ENCODE measurements around the gene KCND3.

The KCND3 gene

DNA sequence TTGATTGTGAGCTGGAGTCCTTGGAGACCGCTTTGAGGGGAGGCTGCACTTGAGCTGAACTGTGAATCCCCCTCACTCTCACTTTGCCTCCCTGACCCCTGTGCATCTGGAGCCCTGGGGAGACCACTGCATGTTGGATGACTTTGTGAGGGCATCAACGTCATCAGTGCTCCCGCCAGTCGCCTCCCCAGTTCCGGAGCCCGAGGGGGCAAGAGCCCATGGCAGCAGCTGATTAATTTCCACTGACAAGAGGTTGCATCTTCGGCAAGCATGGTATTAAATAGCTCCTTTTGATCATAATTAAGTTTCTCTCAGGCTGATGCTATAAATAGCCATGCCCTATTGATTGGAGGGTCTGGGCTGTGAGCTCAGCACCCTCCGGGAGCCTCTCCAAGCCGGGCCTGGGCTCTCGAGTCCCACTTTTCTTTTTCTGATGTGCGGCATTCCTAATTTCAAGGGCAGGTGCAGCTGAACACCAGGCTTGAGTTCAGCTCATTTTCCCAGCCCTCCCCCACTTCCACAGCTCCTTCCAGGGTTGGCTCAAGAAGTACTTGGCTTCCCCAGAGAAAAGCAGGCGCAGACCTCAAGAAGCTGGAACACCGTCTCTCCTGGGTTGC, 33.2 kb downstream of the KCND3 start:
- Histone ChIP-seq H3K4me1 (ENCODE audit: insufficient read depth, low read length, poor library complexity, severe bottlenecking) (no peaks in the 10 kb centered on the region), H3K9ac (ENCODE audit: low read depth, low read length, poor library complexity, severe bottlenecking) (no peak overlapping the region), H3K4me3 (ENCODE audit: low read length, poor library complexity, severe bottlenecking) (no peak overlapping the region), H3K79me2 (ENCODE audit: insufficient read depth, low read length) (no peaks in the 10 kb centered on the region), H3F3A (ENCODE audit: low read depth) (no peaks in the 10 kb centered on the region), H3K9me2 (replicated peaks; ENCODE audit: low read depth, low read length) (no peaks in the 10 kb centered on the region), H3K27me3 (ENCODE audit: insufficient read depth, low read length, poor library complexity, severe bottlenecking) (no peaks in the 10 kb centered on the region), H3K36me3 (ENCODE audit: insufficient read depth, low read length) (no peaks in the 10 kb centered on the region), H4K20me1 (ENCODE audit: insufficient read depth, low read length, poor library complexity, severe bottlenecking) (no peaks in the 10 kb centered on the region), H3K4me2 (ENCODE audit: low read depth, low read length, poor library complexity, severe bottlenecking) (no peak overlapping the region), H3K9me3 (ENCODE audit: insufficient read depth, low read depth, low read length) (no peaks in the 10 kb centered on the region), H2AFZ (ENCODE audit: low read length) (no peak overlapping the region)
- TF ChIP-seq, protein P1, sequence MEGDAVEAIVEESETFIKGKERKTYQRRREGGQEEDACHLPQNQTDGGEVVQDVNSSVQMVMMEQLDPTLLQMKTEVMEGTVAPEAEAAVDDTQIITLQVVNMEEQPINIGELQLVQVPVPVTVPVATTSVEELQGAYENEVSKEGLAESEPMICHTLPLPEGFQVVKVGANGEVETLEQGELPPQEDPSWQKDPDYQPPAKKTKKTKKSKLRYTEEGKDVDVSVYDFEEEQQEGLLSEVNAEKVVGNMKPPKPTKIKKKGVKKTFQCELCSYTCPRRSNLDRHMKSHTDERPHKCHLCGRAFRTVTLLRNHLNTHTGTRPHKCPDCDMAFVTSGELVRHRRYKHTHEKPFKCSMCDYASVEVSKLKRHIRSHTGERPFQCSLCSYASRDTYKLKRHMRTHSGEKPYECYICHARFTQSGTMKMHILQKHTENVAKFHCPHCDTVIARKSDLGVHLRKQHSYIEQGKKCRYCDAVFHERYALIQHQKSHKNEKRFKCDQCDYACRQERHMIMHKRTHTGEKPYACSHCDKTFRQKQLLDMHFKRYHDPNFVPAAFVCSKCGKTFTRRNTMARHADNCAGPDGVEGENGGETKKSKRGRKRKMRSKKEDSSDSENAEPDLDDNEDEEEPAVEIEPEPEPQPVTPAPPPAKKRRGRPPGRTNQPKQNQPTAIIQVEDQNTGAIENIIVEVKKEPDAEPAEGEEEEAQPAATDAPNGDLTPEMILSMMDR (conservative IDR thresholded peaks at IDR 0.05; ENCODE audit: low read length) = no peak
- TF ChIP-seq EZH2phosphoT487 (IDR thresholded peaks at IDR 0.05; ENCODE audit: borderline replicate concordance) = no peak

DNA sequence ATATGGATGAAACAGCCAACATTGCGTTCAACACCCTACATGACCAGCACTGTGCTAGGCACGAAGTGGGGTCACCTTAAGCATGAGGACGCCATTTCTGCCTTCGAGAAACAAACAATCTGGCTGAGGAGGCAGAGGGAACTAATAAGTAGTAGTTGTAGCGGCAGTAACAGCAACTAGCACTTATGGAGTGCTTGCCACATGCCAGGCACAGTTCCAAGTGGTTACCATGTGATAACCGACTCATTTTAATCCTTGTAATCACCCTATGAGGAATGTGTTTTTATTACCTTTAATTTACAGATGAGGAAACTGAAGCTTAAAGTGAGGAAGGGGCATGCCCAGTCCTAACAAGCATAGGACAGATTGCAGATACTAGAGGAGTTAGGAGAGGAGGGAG, 33.7 kb downstream of the KCND3 start:
- Histone ChIP-seq H2AFZ (ENCODE audit: low read length) (no peak overlapping the region), H3K4me3 (ENCODE audit: low read length, poor library complexity, severe bottlenecking) (no peak overlapping the region), H3F3A (ENCODE audit: low read depth) (no peaks in the 10 kb centered on the region), H4K20me1 (ENCODE audit: insufficient read depth, low read length, poor library complexity, severe bottlenecking) (no peaks in the 10 kb centered on the region), H3K27me3 (ENCODE audit: insufficient read depth, low read length, poor library complexity, severe bottlenecking) (no peaks in the 10 kb centered on the region), H3K79me2 (ENCODE audit: insufficient read depth, low read length) (no peaks in the 10 kb centered on the region), H3K9ac (ENCODE audit: low read depth, low read length, poor library complexity, severe bottlenecking) (no peak overlapping the region), H3K4me2 (ENCODE audit: low read depth, low read length, poor library complexity, severe bottlenecking) (no peak overlapping the region), H3K4me1 (ENCODE audit: insufficient read depth, low read length, poor library complexity, severe bottlenecking) (no peaks in the 10 kb centered on the region), H3K9me3 (ENCODE audit: insufficient read depth, low read depth, low read length) (no peaks in the 10 kb centered on the region), H3K36me3 (ENCODE audit: insufficient read depth, low read length) (no peaks in the 10 kb centered on the region), H3K9me2 (replicated peaks; ENCODE audit: low read depth, low read length) (no peaks in the 10 kb centered on the region)
- TF ChIP-seq, protein P1 (conservative IDR thresholded peaks at IDR 0.05; ENCODE audit: low read length) = no peak
- no peak for TF ChIP-seq EZH2phosphoT487 (IDR thresholded peaks at IDR 0.05; ENCODE audit: borderline replicate concordance)

DNA sequence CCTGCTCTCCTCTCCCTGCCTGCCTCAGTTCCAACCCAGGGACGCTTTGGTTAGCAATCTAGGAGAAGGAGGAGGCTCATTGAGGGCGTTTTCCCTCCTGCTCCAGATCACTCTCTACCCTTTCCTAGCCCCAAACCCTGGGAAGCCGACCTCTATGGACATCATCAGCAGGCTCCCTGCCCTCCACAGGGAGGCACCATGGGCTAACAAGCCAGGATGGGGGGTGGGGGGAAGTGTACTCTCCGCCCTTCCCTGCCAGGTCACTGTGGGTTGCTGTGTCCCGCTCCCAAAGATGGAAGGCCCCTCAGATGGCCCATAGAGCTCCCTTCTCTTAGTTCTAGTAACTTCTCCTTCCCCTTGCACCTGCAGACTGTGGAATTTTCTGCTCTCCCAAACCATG, 35.7 kb downstream of the KCND3 start:
- Histone ChIP-seq H3F3A (ENCODE audit: low read depth) (no peaks in the 10 kb centered on the region), H3K79me2 (ENCODE audit: insufficient read depth, low read length) (no peaks in the 10 kb centered on the region), H3K4me3 (ENCODE audit: low read length, poor library complexity, severe bottlenecking) (no peak overlapping the region), H2AFZ (ENCODE audit: low read length) (no peak overlapping the region), H3K27me3 (ENCODE audit: insufficient read depth, low read length, poor library complexity, severe bottlenecking) (no peaks in the 10 kb centered on the region), H3K9me2 (replicated peaks; ENCODE audit: low read depth, low read length) (no peaks in the 10 kb centered on the region), H3K9ac (ENCODE audit: low read depth, low read length, poor library complexity, severe bottlenecking) (no peak overlapping the region), H4K20me1 (ENCODE audit: insufficient read depth, low read length, poor library complexity, severe bottlenecking) (no peaks in the 10 kb centered on the region), H3K36me3 (ENCODE audit: insufficient read depth, low read length) (no peaks in the 10 kb centered on the region), H3K9me3 (ENCODE audit: insufficient read depth, low read depth, low read length) (no peaks in the 10 kb centered on the region), H3K4me2 (ENCODE audit: low read depth, low read length, poor library complexity, severe bottlenecking) (no peak overlapping the region), H3K4me1 (ENCODE audit: insufficient read depth, low read length, poor library complexity, severe bottlenecking) (peaks cover 8% of the 10 kb centered on the region)
- no peak for TF ChIP-seq EZH2phosphoT487 (IDR thresholded peaks at IDR 0.05; ENCODE audit: borderline replicate concordance)

DNA sequence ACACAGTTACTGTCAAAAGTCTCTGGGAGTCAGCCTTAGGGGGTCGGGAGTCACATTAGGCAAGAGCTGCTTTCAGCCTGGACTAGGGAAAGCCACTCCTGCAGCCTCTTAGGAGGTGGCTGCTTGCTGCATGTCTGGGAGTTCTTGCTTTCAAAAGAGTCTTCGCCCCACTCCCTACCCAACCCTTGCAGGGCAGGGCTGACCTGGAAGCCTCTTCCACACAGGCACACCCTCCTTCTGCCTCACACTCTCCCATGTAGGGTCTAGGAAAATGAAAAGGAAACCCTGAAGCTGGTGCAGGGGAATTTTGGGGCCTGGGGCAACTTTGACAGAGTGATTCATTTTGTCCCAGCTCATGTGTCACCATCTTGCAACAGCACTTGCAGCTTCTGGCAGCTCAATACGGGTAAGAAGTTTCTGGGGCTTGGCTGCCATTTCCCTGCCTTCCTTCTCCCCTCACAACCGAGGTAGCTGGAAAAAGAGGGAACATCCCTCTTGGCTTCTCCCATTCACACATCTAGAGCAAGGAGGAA, 37.3 kb downstream of the KCND3 start:
- TF ChIP-seq EZH2phosphoT487 (IDR thresholded peaks at IDR 0.05; ENCODE audit: borderline replicate concordance) = no peak
- TF ChIP-seq, protein P1 (conservative IDR thresholded peaks at IDR 0.05; ENCODE audit: low read length) = no peak
- no peaks in the 10 kb centered on the region for H3K9me3 ChIP-seq (ENCODE audit: insufficient read depth, low read depth, low read length)
- no peak overlapping the region for H3K4me2 ChIP-seq (ENCODE audit: low read depth, low read length, poor library complexity, severe bottlenecking)
- peaks cover 15% of the 10 kb centered on the region for H3K4me1 ChIP-seq (ENCODE audit: insufficient read depth, low read length, poor library complexity, severe bottlenecking)
- no peaks in the 10 kb centered on the region for H3K27me3 ChIP-seq (ENCODE audit: insufficient read depth, low read length, poor library complexity, severe bottlenecking)
- no peaks in the 10 kb centered on the region for H3K36me3 ChIP-seq (ENCODE audit: insufficient read depth, low read length)
- H3K4me3 ChIP-seq (ENCODE audit: low read length, poor library complexity, severe bottlenecking) = no peak overlapping the region
- H4K20me1 ChIP-seq (ENCODE audit: insufficient read depth, low read length, poor library complexity, severe bottlenecking) = no peaks in the 10 kb centered on the region
- H3F3A ChIP-seq (ENCODE audit: low read depth) = no peaks in the 10 kb centered on the region
- H2AFZ ChIP-seq (ENCODE audit: low read length) = no peak overlapping the region
- no peaks in the 10 kb centered on the region for H3K9me2 ChIP-seq (replicated peaks; ENCODE audit: low read depth, low read length)
- H3K9ac ChIP-seq (ENCODE audit: low read depth, low read length, poor library complexity, severe bottlenecking) = no peak overlapping the region
- no peaks in the 10 kb centered on the region for H3K79me2 ChIP-seq (ENCODE audit: insufficient read depth, low read length)
